BJ (cell line): ENCODE results near the gene BTRC. TPM values are rescaled to one million over a fixed set of nuclear protein-coding genes. Genes with fewer than 3 reads are reported as not detected.

Experiments
- CTCF ChIA-PET: fragments of 350-600 bp; formaldehyde crosslinking; extraction: SDS; loops from one replicate; lab custom pipeline; 2021; ENCODE audit warnings: antibody characterized with exemption, inconsistent platforms; lab: Yijun Ruan, JAX
- POLR2A ChIA-PET: fragments of 300-600 bp; sonication (Branson Sonifier 250); formaldehyde crosslinking; extraction: SDS; loops from one replicate; lab custom pipeline; 2021; ENCODE audit warnings: antibody characterized with exemption; lab: Charles Lee
- DNase-seq: peaks from one replicate; pipeline ENCODE4 v3.0.0-alpha.2; 2011; ENCODE audit warnings: low read depth
- H3K27me3 ChIP-seq: 2 replicates; pipeline ENCODE4 v1.6.0; 2011; ENCODE audit warnings: low read length; ENCODE audit not compliant: control insufficient read depth, insufficient read depth
- H3K36me3 ChIP-seq: 2 replicates; pipeline ENCODE4 v1.5.1; 2011; ENCODE audit warnings: low read length; ENCODE audit not compliant: control insufficient read depth, insufficient read depth
- H3K4me3 ChIP-seq: 2 replicates; pipeline ENCODE4 v1.5.1; 2011; ENCODE audit warnings: low read depth, mild to moderate bottlenecking, control low read depth, low read length
- polyA plus RNA-seq: library from polyadenylated mRNA; depleted of rRNA; stranded (reverse); fragments of >200 nt; gene quantifications from 2 replicates; pipeline ENCODE4 v1.2.3, GENCODE V29; 2011
- TF ChIP-seq, protein P1 (sequence below): IDR thresholded peaks from 2 replicates; pipeline ENCODE4 v1.5.1; 2011; ENCODE audit warnings: low read depth, mild to moderate bottlenecking, control low read depth, inconsistent platforms, low read length, moderate library complexity; ENCODE audit not compliant: insufficient read depth

Gene BTRC
- polyA plus RNA-seq, 1 experiment = 9.1 TPM

DNA sequence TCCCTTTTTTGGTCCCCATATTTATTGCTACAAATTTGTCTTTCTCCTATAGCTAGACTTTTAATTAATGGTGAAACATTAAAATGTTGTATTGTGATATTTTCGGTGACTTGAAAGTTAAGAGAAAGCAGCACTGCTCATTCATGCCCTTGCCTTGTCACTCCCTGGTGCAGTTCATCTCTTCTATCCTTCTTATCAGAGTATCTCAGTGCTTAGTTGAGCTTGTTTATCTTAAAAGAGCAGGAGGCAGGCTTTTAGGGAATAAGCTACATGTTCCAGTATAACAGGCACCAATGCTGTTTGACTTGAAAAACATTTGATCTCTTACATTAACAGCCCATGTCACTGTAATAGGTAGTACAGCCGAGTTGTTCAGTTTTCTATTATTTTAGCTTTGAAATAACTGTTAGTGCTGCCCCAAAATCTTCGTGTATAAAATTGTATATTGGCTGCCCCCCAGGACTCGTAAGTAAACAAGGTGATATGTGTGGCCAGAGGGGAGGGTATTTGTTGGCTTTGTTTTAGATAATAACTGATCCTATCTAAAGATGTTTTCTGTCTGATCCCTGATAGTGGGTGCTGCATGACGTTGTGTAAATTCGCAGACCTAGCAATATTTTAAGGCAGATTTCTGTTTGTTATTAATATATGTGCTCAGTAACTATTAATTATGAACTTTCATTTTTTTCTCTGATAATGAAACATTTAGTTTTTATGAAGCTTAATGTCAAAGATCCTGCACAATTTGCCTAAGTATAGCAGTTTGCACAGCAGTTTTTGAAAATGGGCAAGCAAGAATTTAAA lies 96.5 kb downstream of the BTRC start:
- CTCF ChIA-PET = interaction anchor here (0.6 to 3.6 kb wide), 5 partner anchors 9 to 236 kb away, joined by 3 to 13 read pairs (median 4); no protein-coding TSS in a partner anchor
- Histone ChIP-seq H3K4me3 (no peak overlapping the region), H3K27me3 (no peaks in the 10 kb centered on the region), H3K36me3 (no peaks in the 10 kb centered on the region)
- no peak for DNase-seq
- POLR2A ChIA-PET = no interaction called here
- TF ChIP-seq, protein P1, sequence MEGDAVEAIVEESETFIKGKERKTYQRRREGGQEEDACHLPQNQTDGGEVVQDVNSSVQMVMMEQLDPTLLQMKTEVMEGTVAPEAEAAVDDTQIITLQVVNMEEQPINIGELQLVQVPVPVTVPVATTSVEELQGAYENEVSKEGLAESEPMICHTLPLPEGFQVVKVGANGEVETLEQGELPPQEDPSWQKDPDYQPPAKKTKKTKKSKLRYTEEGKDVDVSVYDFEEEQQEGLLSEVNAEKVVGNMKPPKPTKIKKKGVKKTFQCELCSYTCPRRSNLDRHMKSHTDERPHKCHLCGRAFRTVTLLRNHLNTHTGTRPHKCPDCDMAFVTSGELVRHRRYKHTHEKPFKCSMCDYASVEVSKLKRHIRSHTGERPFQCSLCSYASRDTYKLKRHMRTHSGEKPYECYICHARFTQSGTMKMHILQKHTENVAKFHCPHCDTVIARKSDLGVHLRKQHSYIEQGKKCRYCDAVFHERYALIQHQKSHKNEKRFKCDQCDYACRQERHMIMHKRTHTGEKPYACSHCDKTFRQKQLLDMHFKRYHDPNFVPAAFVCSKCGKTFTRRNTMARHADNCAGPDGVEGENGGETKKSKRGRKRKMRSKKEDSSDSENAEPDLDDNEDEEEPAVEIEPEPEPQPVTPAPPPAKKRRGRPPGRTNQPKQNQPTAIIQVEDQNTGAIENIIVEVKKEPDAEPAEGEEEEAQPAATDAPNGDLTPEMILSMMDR = no peak

DNA sequence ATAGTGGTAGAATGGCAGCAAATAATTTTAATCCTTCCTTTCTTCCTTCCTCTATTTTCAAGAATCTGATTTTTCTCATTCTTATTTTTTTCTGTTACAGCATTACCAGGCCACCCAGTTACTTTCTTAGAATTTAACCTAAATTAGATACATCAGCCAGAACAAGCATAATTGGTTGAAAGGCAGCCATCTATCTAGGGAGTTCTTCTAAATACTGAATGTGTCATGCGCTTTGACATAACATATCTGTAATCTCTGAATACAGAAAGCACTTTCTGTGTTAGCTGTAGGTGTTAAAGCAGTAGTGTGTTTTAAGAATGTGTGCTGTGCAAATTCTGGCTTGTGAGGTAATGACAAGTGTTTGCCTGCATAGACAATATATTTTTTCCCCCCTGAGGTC lies 97.3 kb downstream of the BTRC start:
- Histone ChIP-seq H3K36me3 (no peaks in the 10 kb centered on the region), H3K4me3 (no peak overlapping the region), H3K27me3 (no peaks in the 10 kb centered on the region)
- ChIA-PET POLR2A (no interaction called here), CTCF (interaction anchor here (0.6 to 4.0 kb wide), 5 partner anchors 10 to 237 kb away, joined by 3 to 17 read pairs (median 4); no protein-coding TSS in a partner anchor)
- TF ChIP-seq, protein P1 = no peak
- DNase-seq = no peak

DNA sequence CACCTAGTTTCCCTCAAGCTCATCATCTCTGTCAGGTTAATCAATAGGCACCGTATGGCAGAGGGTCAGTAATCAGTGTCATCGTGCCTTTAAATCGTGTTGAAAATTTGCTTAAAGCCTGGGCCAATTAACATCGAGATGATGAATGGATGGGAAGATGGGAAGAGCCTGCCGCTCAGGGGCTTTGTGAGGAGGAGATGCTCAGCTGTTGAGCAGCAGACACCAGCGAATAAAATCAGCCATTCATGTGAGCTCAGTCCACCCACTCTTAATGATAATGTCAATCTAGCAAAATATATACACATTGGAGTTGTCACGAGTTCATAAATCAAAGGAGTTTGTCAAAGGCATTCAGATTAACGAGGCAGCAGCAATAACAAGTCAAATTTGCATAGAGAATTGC lies 97.7 kb downstream of the BTRC start:
- POLR2A ChIA-PET = no interaction called here
- Histone ChIP-seq H3K4me3 (no peak overlapping the region), H3K36me3 (no peaks in the 10 kb centered on the region), H3K27me3 (no peaks in the 10 kb centered on the region)
- TF ChIP-seq, protein P1 = no peak
- DNase-seq = no peak
- CTCF ChIA-PET = interaction anchor here (1.4 to 4.0 kb wide), 4 partner anchors 11 to 237 kb away, joined by 3 to 17 read pairs (median 8); no protein-coding TSS in a partner anchor

DNA sequence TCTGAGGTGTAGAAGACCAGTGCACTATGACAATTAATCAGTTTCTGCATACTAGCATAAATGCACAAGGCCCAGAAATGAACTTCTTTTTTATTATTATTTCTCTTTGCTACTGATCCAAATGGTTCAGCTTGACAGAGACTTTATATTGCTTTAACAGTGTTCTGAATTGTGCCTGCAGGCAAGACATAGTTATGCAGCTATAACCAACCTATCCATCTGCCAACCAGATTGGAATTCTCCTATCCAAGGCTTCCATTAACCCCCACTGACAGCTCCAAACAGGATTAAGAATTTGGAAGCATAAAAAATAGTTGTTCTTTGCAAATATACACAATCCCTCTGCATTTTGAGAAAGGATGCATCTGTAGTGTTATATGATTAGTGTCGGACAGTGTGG lies 98.2 kb downstream of the BTRC start:
- POLR2A ChIA-PET = interaction anchor here (0.6 kb wide), 1 partner anchor 15 kb away, joined by 10 read pairs; no protein-coding TSS in a partner anchor
- no peaks in the 10 kb centered on the region for H3K36me3 ChIP-seq
- no peaks in the 10 kb centered on the region for H3K27me3 ChIP-seq
- DNase-seq = no peak
- TF ChIP-seq, protein P1 = no peak
- H3K4me3 ChIP-seq = no peak overlapping the region
- CTCF ChIA-PET = interaction anchor here (1.0 to 4.0 kb wide), 3 partner anchors 8 to 15 kb away, joined by 4 to 17 read pairs (median 13); no protein-coding TSS in a partner anchor

DNA sequence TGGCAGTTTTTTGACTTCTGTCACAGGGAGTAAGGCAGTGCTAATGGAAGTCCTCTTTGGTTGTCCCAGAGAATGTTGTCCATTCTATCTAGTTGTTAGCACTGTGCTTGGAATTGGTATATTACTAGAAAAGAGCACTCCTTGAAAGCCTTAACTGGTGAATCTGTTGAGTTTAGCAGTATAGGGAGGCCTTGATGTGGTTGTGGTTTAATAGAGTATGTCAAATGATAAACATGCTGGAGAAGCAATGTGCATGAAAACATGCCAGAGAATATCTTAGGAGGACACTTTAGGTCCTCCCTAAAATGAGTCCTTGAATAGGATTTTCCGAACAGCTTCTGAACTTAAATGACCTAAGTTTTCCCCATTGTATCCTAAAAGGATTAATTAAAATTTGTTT lies 98.6 kb downstream of the BTRC start:
- POLR2A ChIA-PET = interaction anchor here (0.6 kb wide), 1 partner anchor 15 kb away, joined by 10 read pairs; no protein-coding TSS in a partner anchor
- TF ChIP-seq, protein P1 = no peak
- CTCF ChIA-PET = interaction anchor here (0.9 to 4.0 kb wide), 6 partner anchors 9 to 117 kb away, joined by 3 to 17 read pairs (median 4); no protein-coding TSS in a partner anchor

More for the DNA sequence above, 98.6 kb downstream of the BTRC start:
- Histone ChIP-seq H3K4me3 (no peak overlapping the region), H3K27me3 (no peaks in the 10 kb centered on the region), H3K36me3 (no peaks in the 10 kb centered on the region)
- no peak for DNase-seq
